ENCODE data around the gene DSTYK. TPM values are rescaled to one million over a fixed set of nuclear protein-coding genes. Genes with fewer than 3 reads are reported as not detected.

The DSTYK gene
- total RNA-seq, 1 experiment from 2014 or later = 8.4 TPM

DNA sequence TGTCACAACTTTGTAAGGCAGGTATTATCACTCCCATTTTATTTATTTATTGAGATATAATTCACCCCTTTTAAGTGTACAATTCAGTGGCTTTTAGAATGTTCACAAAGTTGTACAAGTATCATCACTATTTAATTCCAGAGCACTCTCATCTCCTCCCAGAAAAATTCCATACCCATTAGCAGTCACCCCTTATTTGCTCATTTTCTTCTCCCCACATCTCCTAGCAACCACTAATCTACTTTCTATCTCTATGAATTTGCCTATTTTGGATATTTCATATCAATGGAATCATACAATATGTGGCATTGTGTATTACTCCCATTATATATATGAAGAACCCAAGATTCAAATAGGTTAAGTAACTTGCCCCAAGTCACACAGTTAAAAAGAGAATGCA is 7.0 kb downstream of the DSTYK start:
- H3K4me2 ChIP-seq (ENCODE audit: low read length) = peak overlapping the region; percentile 1; the same call in 1 of the 2 replicates
- BruUV-seq (replicated peaks) = no TSS peak
- no peaks in the 10 kb centered on the region for H3K9me3 ChIP-seq (ENCODE audit: low read length)
- intact Hi-C loops (cut with micrococcal nuclease) = no loop called here
- no peaks in the 10 kb centered on the region for H3K36me3 ChIP-seq (ENCODE audit: low read depth, low read length)
- peaks cover 51% of the 10 kb centered on the region for H3K79me2 ChIP-seq (ENCODE audit: low read length)
- no peak for DNase-seq
- H3K27ac ChIP-seq (ENCODE audit: low read length) = no peak overlapping the region
- H3K4me3 ChIP-seq (ENCODE audit: low read length) = no peak overlapping the region
- H3F3A ChIP-seq (ENCODE audit: low read length, unreplicated experiment) = no peaks in the 10 kb centered on the region
- TF ChIP-seq CTCF (conservative IDR thresholded peaks at IDR 0.05; ENCODE audit: low read depth, low read length) (no peak), EZH2phosphoT487 (IDR thresholded peaks at IDR 0.05; ENCODE audit: borderline replicate concordance, low read length) (no peak), EZH2 (IDR thresholded peaks at IDR 0.05; ENCODE audit: low read length, unreplicated experiment) (no peak)
- no peaks in the 10 kb centered on the region for H3K9me2 ChIP-seq (replicated peaks; ENCODE audit: low read length)
- CTCF ChIA-PET = no interaction called here
- no peaks in the 10 kb centered on the region for H3K27me3 ChIP-seq (ENCODE audit: low read length)
- peaks cover 12% of the 10 kb centered on the region; the same call in 1 of the 2 replicates for H3K4me1 ChIP-seq (ENCODE audit: insufficient read depth, low read length)
- no peaks in the 10 kb centered on the region for H4K20me1 ChIP-seq (ENCODE audit: low read length)
- no peak overlapping the region for H3K9ac ChIP-seq (ENCODE audit: low read length)
- no peak overlapping the region for H2AFZ ChIP-seq (ENCODE audit: low read length)
- POLR2A ChIA-PET (ENCODE audit: unreplicated experiment) = interaction anchor here (0.6 kb wide), 1 partner anchor 150 kb away, joined by 3 read pairs; no protein-coding TSS in a partner anchor
- peak; percentile 18 for ATAC-seq

DNA sequence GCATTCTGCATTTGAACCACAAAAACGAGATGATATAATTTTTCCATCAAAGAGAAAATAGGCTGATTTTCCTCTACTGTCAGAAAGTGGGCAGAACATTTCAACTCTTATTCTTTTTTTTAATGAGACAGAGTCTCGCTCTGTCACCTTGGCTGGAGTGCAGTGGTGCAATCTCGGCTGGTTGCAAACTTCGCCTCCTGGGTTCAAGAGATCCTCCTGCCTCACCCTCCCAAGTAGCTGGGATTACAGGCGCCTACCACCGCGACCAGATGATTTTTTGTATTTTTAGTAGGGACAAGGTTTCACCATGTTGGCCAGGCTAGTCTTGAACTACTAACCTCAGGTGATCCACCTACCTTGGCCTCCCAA is 11.6 kb downstream of the DSTYK start:
- no TSS peak for BruUV-seq (replicated peaks)
- POLR2A ChIA-PET (ENCODE audit: unreplicated experiment) = no interaction called here

More for the DNA sequence above, 11.6 kb downstream of the DSTYK start:
- no peaks in the 10 kb centered on the region for H3K36me3 ChIP-seq (ENCODE audit: low read depth, low read length)
- no peak overlapping the region for H3K4me3 ChIP-seq (ENCODE audit: low read length)
- H3K9me3 ChIP-seq (ENCODE audit: low read length) = no peaks in the 10 kb centered on the region
- no peaks in the 10 kb centered on the region for H3F3A ChIP-seq (ENCODE audit: low read length, unreplicated experiment)
- CTCF ChIA-PET = no interaction called here
- no peaks in the 10 kb centered on the region for H3K27me3 ChIP-seq (ENCODE audit: low read length)
- no peak for ATAC-seq
- H2AFZ ChIP-seq (ENCODE audit: low read length) = no peak overlapping the region
- intact Hi-C loops (cut with micrococcal nuclease) = no loop called here
- no peaks in the 10 kb centered on the region for H3K9me2 ChIP-seq (replicated peaks; ENCODE audit: low read length)
- no peak for DNase-seq
- no peak overlapping the region for H3K4me2 ChIP-seq (ENCODE audit: low read length)
- no peaks in the 10 kb centered on the region for H4K20me1 ChIP-seq (ENCODE audit: low read length)
- peaks cover 15% of the 10 kb centered on the region; the same call in 1 of the 2 replicates for H3K4me1 ChIP-seq (ENCODE audit: insufficient read depth, low read length)
- H3K79me2 ChIP-seq (ENCODE audit: low read length) = peaks cover 50% of the 10 kb centered on the region
- no peak overlapping the region for H3K27ac ChIP-seq (ENCODE audit: low read length)
- no peak overlapping the region for H3K9ac ChIP-seq (ENCODE audit: low read length)
- TF ChIP-seq EZH2phosphoT487 (IDR thresholded peaks at IDR 0.05; ENCODE audit: borderline replicate concordance, low read length) (no peak), CTCF (conservative IDR thresholded peaks at IDR 0.05; ENCODE audit: low read depth, low read length) (no peak), EZH2 (IDR thresholded peaks at IDR 0.05; ENCODE audit: low read length, unreplicated experiment) (no peak)

All from PC-3 (cell line).